Natural killer cell (primary cell): Measurements from ENCODE around the gene THRSP. TPM values are rescaled to one million over a fixed set of nuclear protein-coding genes. Genes with fewer than 3 reads are reported as not detected.
"Not testable (repeated sequence)": the region's sequence is repeated elsewhere in the genome, so short reads cannot be mapped to it uniquely, and the experiment has no call there.

Source experiments
- ATAC-seq, 3 donors: fragments of 150-1000 bp in 2 of 3; fragments of 200-7000 bp in 1 of 3; cut with Tn5 transposase; 1 replicate in 1 of 3; 2 replicates in 2 of 3; pipeline ENCODE4 v1.10.0; 2021; ENCODE audit warnings: mild to moderate bottlenecking in 2 of 3, moderate library complexity in 2 of 3
- DNase-seq, 2 donors: peaks; one replicate each; pipeline versions ENCODE4 v3.0.0 to v3.0.0-alpha.2; 2013 to 2021; ENCODE audit warnings: mixed read lengths in 1 of 2
- H3K27ac ChIP-seq: one replicate; pipeline ENCODE4 v1.5.1; 2013; ENCODE audit warnings: mild to moderate bottlenecking, low read length
- H3K27me3 ChIP-seq: one replicate; pipeline ENCODE4 v1.6.1; 2013; ENCODE audit warnings: low read length; ENCODE audit not compliant: control insufficient read depth, insufficient read depth
- H3K36me3 ChIP-seq: one replicate; pipeline ENCODE4 v1.6.1; 2013; ENCODE audit warnings: low read length; ENCODE audit not compliant: control insufficient read depth, insufficient read depth
- H3K4me1 ChIP-seq: one replicate; pipeline ENCODE4 v1.6.1; 2013; ENCODE audit warnings: low read length; ENCODE audit not compliant: control insufficient read depth, insufficient read depth
- H3K4me3 ChIP-seq: one replicate; pipeline ENCODE4 v1.5.1; 2013; ENCODE audit warnings: low read length
- H3K9me3 ChIP-seq: one replicate; pipeline ENCODE4 v1.6.1; 2013; ENCODE audit warnings: low read length; ENCODE audit not compliant: control insufficient read depth, insufficient read depth
- H3K27ac Mint-ChIP-seq, 2 donors: one replicate each; pipeline ENCODE4 v1.8.0; 2022; ENCODE audit warnings: mild to moderate bottlenecking in 2 of 2, mixed read lengths in 2 of 2, moderate library complexity in 1 of 2
- H3K27me3 Mint-ChIP-seq, 2 donors: one replicate each; pipeline ENCODE4 v1.8.0; 2022; ENCODE audit warnings: low read depth in 2 of 2, mixed read lengths in 2 of 2
- H3K36me3 Mint-ChIP-seq: one replicate; pipeline ENCODE4 v1.8.0; 2022; ENCODE audit warnings: mixed read lengths
- H3K4me1 Mint-ChIP-seq, 2 donors: one replicate each; pipeline ENCODE4 v1.8.0; 2022; ENCODE audit warnings: mixed read lengths in 2 of 2
- H3K4me3 Mint-ChIP-seq: one replicate; pipeline ENCODE4 v1.8.0; 2022; ENCODE audit warnings: mild to moderate bottlenecking, moderate library complexity, mixed read lengths
- H3K9me3 Mint-ChIP-seq, 2 donors: one replicate each; pipeline ENCODE4 v1.8.0; 2022; ENCODE audit warnings: mixed read lengths in 2 of 2
- CTCF ChIP-seq: fragments of 200-600 bp; IDR thresholded peaks from one replicate; pipeline ENCODE4 v1.8.0; 2022; ENCODE audit warnings: antibody characterized with exemption
- WGBS: methylation state at CpG from one replicate; pipeline ENCODE4 v1.1.7; 2013; ENCODE audit warnings: missing lambda C conversion rate; ENCODE audit not compliant: insufficient coverage; 5-methylcytosine and 5-hydroxymethylcytosine counted together
- intact Hi-C: fragments of 100-400 bp; cut with micrococcal nuclease; formaldehyde crosslinking; loops from one replicate; pipeline ENCODE4 v1.14.2; 2022
- total RNA-seq, 4 donors: library from RNA; stranded (reverse); fragments of 120-200 nt in 1 of 4; gene quantifications; one replicate each; pipeline versions ENCODE4 v1.2.3 to v1.2.4, GENCODE V29; 2013 to 2022

The THRSP gene
- total RNA-seq, 3 donors from 2014 or later (not counting 1 experiment from before 2014, with no cell fraction given): not detected

GRCh38 chr11:78057462-78058055, 6.1 kb upstream of the THRSP start:
- 85% methylated on average over 10 of the region's 10 CpGs for WGBS
- H3K4me1 ChIP-seq: no peaks in the 10 kb centered on the region
- Mint-ChIP-seq H3K4me1 (no peaks in the 10 kb centered on the region), H3K27me3 (no peaks in the 10 kb centered on the region), H3K9me3 (no peaks in the 10 kb centered on the region), H3K27ac (no peak overlapping the region), H3K4me3 (no peak overlapping the region), H3K36me3 (no peaks in the 10 kb centered on the region)
- no peak overlapping the region for H3K4me3 ChIP-seq
- H3K27ac ChIP-seq: no peak overlapping the region
- no peaks in the 10 kb centered on the region for H3K36me3 ChIP-seq
- ATAC-seq (no peak), DNase-seq (no peak)
- intact Hi-C loops: no loop called here
- TF ChIP-seq CTCF: no peak
- no peaks in the 10 kb centered on the region for H3K9me3 ChIP-seq
- H3K27me3 ChIP-seq: no peaks in the 10 kb centered on the region

- H3K4me3 Mint-ChIP-seq, H3K4me1 Mint-ChIP-seq: not testable (repeated sequence)
These were observed 3.8 kb upstream of the THRSP start for GRCh38 chr11:78059749-78060328.

GRCh38 chr11:78060533-78060932, 3.1 kb upstream of the THRSP start:
- H3K27me3 Mint-ChIP-seq: no peaks in the 10 kb centered on the region
- Histone ChIP-seq H3K27ac (no peak overlapping the region), H3K4me1 (no peaks in the 10 kb centered on the region), H3K4me3 (no peak overlapping the region), H3K36me3 (no peaks in the 10 kb centered on the region), H3K9me3 (no peaks in the 10 kb centered on the region), H3K27me3 (no peaks in the 10 kb centered on the region)
- TF ChIP-seq CTCF: no peak
- peaks cover 0 to 4% of the 10 kb centered on the region in 2 donors for H3K4me1 Mint-ChIP-seq
- DNase-seq (no peak), ATAC-seq (no peak)
- WGBS: 95% methylated on average over 8 of the region's 8 CpGs
- H3K4me3 Mint-ChIP-seq: no peak overlapping the region
- no peaks in the 10 kb centered on the region for H3K36me3 Mint-ChIP-seq
- H3K27ac Mint-ChIP-seq: no peak overlapping the region
- intact Hi-C loops: no loop called here
- no peaks in the 10 kb centered on the region for H3K9me3 Mint-ChIP-seq

More at GRCh38 chr11:78059749-78060328, 3.8 kb upstream of the THRSP start:
- H3K4me3 ChIP-seq, H3K27ac ChIP-seq, H3K36me3 Mint-ChIP-seq, H3K36me3 ChIP-seq, H3K9me3 ChIP-seq, H3K27me3 ChIP-seq, ATAC-seq, H3K27ac Mint-ChIP-seq, intact Hi-C loops, H3K9me3 Mint-ChIP-seq, H3K27me3 Mint-ChIP-seq, DNase-seq, H3K4me1 ChIP-seq: not testable (repeated sequence)
- WGBS: 94% methylated on average over 9 of the region's 9 CpGs

DNA sequence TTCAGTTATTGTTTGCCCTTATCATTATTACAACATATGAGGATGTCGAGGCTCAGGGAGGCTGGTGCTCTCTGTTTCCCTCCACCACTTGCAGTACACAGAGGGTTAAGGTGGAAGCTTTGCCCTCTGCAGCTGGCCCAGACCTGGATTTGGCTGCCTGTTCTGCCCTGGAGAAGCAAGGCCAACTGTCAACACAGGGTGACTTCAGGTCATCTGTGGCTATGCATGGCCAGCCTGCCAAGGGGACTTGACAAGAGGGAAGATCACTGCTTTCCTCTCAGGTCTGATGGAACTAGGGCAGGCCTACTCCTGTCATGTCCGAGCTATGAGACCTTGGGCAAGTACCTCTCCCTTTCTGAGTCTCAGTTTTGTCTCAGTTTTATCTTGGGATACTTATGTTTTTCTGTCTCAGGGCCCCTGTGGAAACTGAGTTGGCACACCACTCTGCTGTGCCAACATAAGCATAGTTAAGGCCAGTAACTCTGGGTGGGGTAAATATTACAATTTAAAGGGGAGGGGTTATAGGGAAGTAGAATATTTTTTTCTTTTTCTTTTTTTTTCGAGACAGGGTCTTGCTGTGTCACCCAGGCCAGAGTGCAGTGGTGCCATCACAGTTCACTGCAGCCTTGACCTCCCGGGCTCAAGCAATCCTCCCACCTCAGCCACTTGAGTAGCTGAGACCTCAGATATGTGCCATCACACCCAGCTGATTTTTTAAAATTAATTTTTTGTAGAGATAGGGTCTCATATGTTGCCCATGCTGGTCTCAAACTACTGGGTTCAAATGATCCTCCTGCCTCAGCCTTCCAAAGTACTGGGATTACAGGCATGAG, 2.4 kb upstream of the THRSP start:
- H3K36me3 Mint-ChIP-seq: no peaks in the 10 kb centered on the region
- TF ChIP-seq CTCF: no peak
- H3K27ac Mint-ChIP-seq: no peak overlapping the region
- peaks cover 0 to 4% of the 10 kb centered on the region in 2 donors for H3K4me1 Mint-ChIP-seq
- Histone ChIP-seq H3K27me3 (no peaks in the 10 kb centered on the region), H3K27ac (no peak overlapping the region), H3K4me1 (no peaks in the 10 kb centered on the region), H3K9me3 (no peaks in the 10 kb centered on the region), H3K4me3 (no peak overlapping the region), H3K36me3 (no peaks in the 10 kb centered on the region)
- no peaks in the 10 kb centered on the region for H3K9me3 Mint-ChIP-seq
- no peak for ATAC-seq
- intact Hi-C loops: no loop called here
- H3K4me3 Mint-ChIP-seq: no peak overlapping the region
- no peaks in the 10 kb centered on the region for H3K27me3 Mint-ChIP-seq
- DNase-seq: no peak
- WGBS: 76% methylated on average over 4 of the region's 4 CpGs
